Suppressor macrophage treated with lipopolysaccharide for 4 hours (primary cell): Measurements from ENCODE around the gene TNS1.
A peak's percentile ranks its signal among the peaks of the same experiment; 100 is the strongest.

Source experiments
- DNase-seq: peaks from one replicate; pipeline ENCODE4 v3.0.0-alpha.2; 2020

The TNS1 gene

GRCh38 chr2:217909156-217909820 lies 93.5 kb downstream of the TNS1 start:
- no peak for DNase-seq

- no peak for DNase-seq
These were observed 94.3 kb downstream of the TNS1 start for GRCh38 chr2:217908544-217908943.

- DNase-seq, result no peak
These were observed 95.5 kb downstream of the TNS1 start for GRCh38 chr2:217907266-217907665.

- DNase-seq, result peak; percentile 38
These were observed 96.0 kb downstream of the TNS1 start for GRCh38 chr2:217906798-217907197.

GRCh38 chr2:217905896-217906295 lies 96.9 kb downstream of the TNS1 start:
- DNase-seq, result peak; percentile 45

GRCh38 chr2:217905395-217905794 lies 97.4 kb downstream of the TNS1 start:
- peak; percentile 33 for DNase-seq

- DNase-seq, result no peak
These were observed 98.2 kb downstream of the TNS1 start for GRCh38 chr2:217904614-217904965.

GRCh38 chr2:217903859-217904613 lies 98.8 kb downstream of the TNS1 start:
- DNase-seq, result no peak

- DNase-seq, result no peak
These were observed 99.5 kb downstream of the TNS1 start for GRCh38 chr2:217903142-217903858.

GRCh38 chr2:217902379-217903141 lies 100.2 kb downstream of the TNS1 start:
- peak; percentile 95 for DNase-seq

- DNase-seq, result peak; percentile 78
These were observed 100.9 kb downstream of the TNS1 start for GRCh38 chr2:217901835-217902378.

- DNase-seq, result no peak
These were observed 101.4 kb downstream of the TNS1 start for GRCh38 chr2:217901400-217901799.

- DNase-seq, result no peak
These were observed 101.9 kb downstream of the TNS1 start for GRCh38 chr2:217900780-217901360.

GRCh38 chr2:217900010-217900779 lies 102.6 kb downstream of the TNS1 start:
- peak; percentile 52 for DNase-seq

GRCh38 chr2:217899231-217900009 lies 103.4 kb downstream of the TNS1 start:
- peak; percentile 67 for DNase-seq

- no peak for DNase-seq
These were observed 104.7 kb downstream of the TNS1 start for GRCh38 chr2:217897816-217898806.

- DNase-seq, result no peak
These were observed 105.6 kb downstream of the TNS1 start for GRCh38 chr2:217897091-217897715.

GRCh38 chr2:217895070-217895635 lies 107.6 kb downstream of the TNS1 start:
- no peak for DNase-seq

- DNase-seq, result no peak
These were observed 109.4 kb downstream of the TNS1 start for GRCh38 chr2:217893440-217893839.
